Measurements from ENCODE around the gene RNF43. TPM values are rescaled to one million over a fixed set of nuclear protein-coding genes. Genes with fewer than 3 reads are reported as not detected.

RNF43 gene
- total RNA-seq, 1 experiment from 2014 or later: 0.04 TPM

- H3K36me3 ChIP-seq (ENCODE audit: insufficient read depth, low read length, poor library complexity, severe bottlenecking): no peaks in the 10 kb centered on the region
- intact Hi-C loops (cut with micrococcal nuclease; ENCODE audit: unreplicated experiment): no loop called here
- peaks cover 36% of the 10 kb centered on the region for H3K27me3 ChIP-seq (replicated peaks; ENCODE audit: insufficient read depth, low read depth, low read length, poor library complexity)
- no peak overlapping the region for H3K27ac ChIP-seq (ENCODE audit: low read depth, low read length, poor library complexity, severe bottlenecking)
- no peak for DNase-seq (ENCODE audit: low spot score)
- H3K4me3 ChIP-seq (ENCODE audit: low read depth, low read length, poor library complexity, severe bottlenecking): no peak overlapping the region
- TF ChIP-seq EZH2 (IDR thresholded peaks at IDR 0.05; ENCODE audit: borderline replicate concordance, low read depth, low read length, poor library complexity, severe bottlenecking) (no peak), CTCF (conservative IDR thresholded peaks at IDR 0.05; ENCODE audit: low read depth, low read length) (no peak)
- no TSS peak for BruUV-seq (replicated peaks)
- CTCF ChIA-PET: no interaction called here
- H3K4me1 ChIP-seq (ENCODE audit: insufficient read depth, low read length, poor library complexity, severe bottlenecking): no peaks in the 10 kb centered on the region
- POLR2A ChIA-PET (ENCODE audit: low non-redundant PET): no interaction called here
- H3K9me3 ChIP-seq (ENCODE audit: low read depth, low read length, poor library complexity, severe bottlenecking): no peaks in the 10 kb centered on the region
These were observed 30.6 kb downstream of the RNF43 start for GRCh38 chr17:58386708-58387107.

GRCh38 chr17:58385359-58385899 is 31.9 kb downstream of the RNF43 start:
- H3K27ac ChIP-seq (ENCODE audit: low read depth, low read length, poor library complexity, severe bottlenecking): no peak overlapping the region
- peaks cover 27% of the 10 kb centered on the region for H3K27me3 ChIP-seq (replicated peaks; ENCODE audit: insufficient read depth, low read depth, low read length, poor library complexity)
- H3K9me3 ChIP-seq (ENCODE audit: low read depth, low read length, poor library complexity, severe bottlenecking): no peaks in the 10 kb centered on the region
- ChIA-PET CTCF (no interaction called here), POLR2A (ENCODE audit: low non-redundant PET) (no interaction called here)
- BruUV-seq (replicated peaks): no TSS peak
- intact Hi-C loops (cut with micrococcal nuclease; ENCODE audit: unreplicated experiment): no loop called here
- no peak for TF ChIP-seq EZH2 (IDR thresholded peaks at IDR 0.05; ENCODE audit: borderline replicate concordance, low read depth, low read length, poor library complexity, severe bottlenecking)
- no peak for TF ChIP-seq CTCF (conservative IDR thresholded peaks at IDR 0.05; ENCODE audit: low read depth, low read length)
- no peaks in the 10 kb centered on the region for H3K36me3 ChIP-seq (ENCODE audit: insufficient read depth, low read length, poor library complexity, severe bottlenecking)
- DNase-seq (ENCODE audit: low spot score): no peak
- no peaks in the 10 kb centered on the region for H3K4me1 ChIP-seq (ENCODE audit: insufficient read depth, low read length, poor library complexity, severe bottlenecking)
- no peak overlapping the region for H3K4me3 ChIP-seq (ENCODE audit: low read depth, low read length, poor library complexity, severe bottlenecking)

DNA sequence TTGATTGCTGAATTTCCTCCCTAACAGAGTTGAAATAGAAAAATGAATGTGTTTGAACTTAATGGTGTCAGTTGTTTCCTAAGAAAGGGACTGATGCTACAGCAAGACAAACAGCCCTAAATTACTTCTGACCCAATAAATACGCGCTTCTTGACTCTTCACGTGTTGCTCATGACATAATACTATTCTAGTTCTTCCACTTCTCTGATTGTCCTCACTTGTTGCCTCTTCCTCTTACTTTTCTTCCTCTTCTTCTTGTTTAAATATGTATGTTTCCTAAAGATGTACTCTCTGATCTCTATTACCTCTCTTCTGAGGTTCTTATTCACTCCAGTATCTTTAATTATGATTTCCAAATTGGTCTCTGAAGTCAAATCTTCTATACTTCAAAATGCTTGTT is 32.4 kb downstream of the RNF43 start:
- no peaks in the 10 kb centered on the region for H3K9me3 ChIP-seq (ENCODE audit: low read depth, low read length, poor library complexity, severe bottlenecking)
- BruUV-seq (replicated peaks): no TSS peak
- no peak overlapping the region for H3K4me3 ChIP-seq (ENCODE audit: low read depth, low read length, poor library complexity, severe bottlenecking)
- TF ChIP-seq EZH2 (IDR thresholded peaks at IDR 0.05; ENCODE audit: borderline replicate concordance, low read depth, low read length, poor library complexity, severe bottlenecking) (no peak), CTCF (conservative IDR thresholded peaks at IDR 0.05; ENCODE audit: low read depth, low read length) (no peak)
- no peak overlapping the region for H3K27ac ChIP-seq (ENCODE audit: low read depth, low read length, poor library complexity, severe bottlenecking)
- DNase-seq (ENCODE audit: low spot score): no peak
- intact Hi-C loops (cut with micrococcal nuclease; ENCODE audit: unreplicated experiment): no loop called here
- ChIA-PET POLR2A (ENCODE audit: low non-redundant PET) (no interaction called here), CTCF (no interaction called here)
- no peaks in the 10 kb centered on the region for H3K4me1 ChIP-seq (ENCODE audit: insufficient read depth, low read length, poor library complexity, severe bottlenecking)
- H3K36me3 ChIP-seq (ENCODE audit: insufficient read depth, low read length, poor library complexity, severe bottlenecking): no peaks in the 10 kb centered on the region
- H3K27me3 ChIP-seq (replicated peaks; ENCODE audit: insufficient read depth, low read depth, low read length, poor library complexity): peaks cover 21% of the 10 kb centered on the region
